ENCODE data around the gene ENOX1.

Gene ENOX1

GRCh38 chr13:43445668-43446067 is 341.1 kb downstream of the ENOX1 start:
- no peak overlapping the region for H3K4me3 ChIP-seq (ENCODE audit: low read depth, low read length)
- DNase-seq (ENCODE audit: low read depth) = no peak
- no peak for TF ChIP-seq CTCF (IDR thresholded peaks at IDR 0.05; ENCODE audit: low read depth, low read length, missing control alignments)

GRCh38 chr13:43444081-43444480 is 342.7 kb downstream of the ENOX1 start:
- no peak for DNase-seq (ENCODE audit: low read depth)
- no peak for TF ChIP-seq CTCF (IDR thresholded peaks at IDR 0.05; ENCODE audit: low read depth, low read length, missing control alignments)
- no peak overlapping the region for H3K4me3 ChIP-seq (ENCODE audit: low read depth, low read length)

GRCh38 chr13:43441899-43442499 is 344.8 kb downstream of the ENOX1 start:
- TF ChIP-seq CTCF (IDR thresholded peaks at IDR 0.05; ENCODE audit: low read depth, low read length, missing control alignments) = no peak
- DNase-seq (ENCODE audit: low read depth) = no peak
- H3K4me3 ChIP-seq (ENCODE audit: low read depth, low read length) = no peak overlapping the region

GRCh38 chr13:43441464-43441863 is 345.3 kb downstream of the ENOX1 start:
- no peak for DNase-seq (ENCODE audit: low read depth)
- no peak overlapping the region for H3K4me3 ChIP-seq (ENCODE audit: low read depth, low read length)
- TF ChIP-seq CTCF (IDR thresholded peaks at IDR 0.05; ENCODE audit: low read depth, low read length, missing control alignments) = no peak

GRCh38 chr13:43434191-43434590 is 352.6 kb downstream of the ENOX1 start:
- TF ChIP-seq CTCF (IDR thresholded peaks at IDR 0.05; ENCODE audit: low read depth, low read length, missing control alignments) = no peak
- no peak for DNase-seq (ENCODE audit: low read depth)

GRCh38 chr13:43433691-43434141 is 353.1 kb downstream of the ENOX1 start:
- no peak for DNase-seq (ENCODE audit: low read depth)
- TF ChIP-seq CTCF (IDR thresholded peaks at IDR 0.05; ENCODE audit: low read depth, low read length, missing control alignments) = no peak
- no peak overlapping the region for H3K4me3 ChIP-seq (ENCODE audit: low read depth, low read length)

More at GRCh38 chr13:43434191-43434590, 352.6 kb downstream of the ENOX1 start:
- no peak overlapping the region for H3K4me3 ChIP-seq (ENCODE audit: low read depth, low read length)

- DNase-seq (ENCODE audit: low read depth) = no peak
- H3K4me3 ChIP-seq (ENCODE audit: low read depth, low read length) = no peak overlapping the region
- no peak for TF ChIP-seq CTCF (IDR thresholded peaks at IDR 0.05; ENCODE audit: low read depth, low read length, missing control alignments)
Observed at GRCh38 chr13:43432958-43433357, 353.8 kb downstream of the ENOX1 start.

Measured in GM12864 (cell line).